ENCODE results near the gene ADI1. TPM values are rescaled to one million over a fixed set of nuclear protein-coding genes. Genes with fewer than 3 reads are reported as not detected.

Gene ADI1
- total and polyA plus RNA-seq, 2 of the 8 experiments (the other 6 are each of a cell fraction or from before 2014, with no cell fraction given) = 12.2 to 40.2 TPM

GRCh38 chr2:3488855-3489763, 30.2 kb downstream of the ADI1 start:
- no peak overlapping the region for H3K56ac ChIP-seq (replicated peaks; ENCODE audit: insufficient read length, low read depth, low read length)
- H3K27ac ChIP-seq (ENCODE audit: low read depth, low read length) = no peak overlapping the region
- no peak overlapping the region for H2BK20ac ChIP-seq (ENCODE audit: low read length)
- no peak for DNase-seq (ENCODE audit: low read depth in 1 of 2, low spot score in 2 of 2)
- no peak overlapping the region for H2BK5ac ChIP-seq (ENCODE audit: low read depth, low read length)
- H3K79me1 ChIP-seq (ENCODE audit: low read depth, low read length) = no peaks in the 10 kb centered on the region
- H2BK15ac ChIP-seq (ENCODE audit: low read length) = no peak overlapping the region
- ChIA-PET CTCF (ENCODE audit: partially characterized antibody) (interaction anchor here (1.3 to 1.6 kb wide), 3 partner anchors 8 to 65 kb away, joined by 4 to 5 read pairs (median 4); no protein-coding TSS in a partner anchor), POLR2A (ENCODE audit: partially characterized antibody) (no interaction called here)
- H3K14ac ChIP-seq (ENCODE audit: insufficient read length) = no peak overlapping the region
- no peak overlapping the region for H4K91ac ChIP-seq (replicated peaks; ENCODE audit: insufficient read length, low read length)
- no peak overlapping the region for H3K4ac ChIP-seq (replicated peaks; ENCODE audit: insufficient read length, low read depth, low read length)
- H3K18ac ChIP-seq (ENCODE audit: extremely low read depth, low read length) = no peak overlapping the region
- FAIRE-seq = no peak
- H2BK120ac ChIP-seq (replicated peaks; ENCODE audit: low read depth, low read length) = no peak overlapping the region
- H4K5ac ChIP-seq (ENCODE audit: insufficient read length, low read depth, low read length) = no peak overlapping the region
- peak overlapping the region; percentile 60; the same call in 1 of the 2 replicates for H4K8ac ChIP-seq (ENCODE audit: extremely low read depth, insufficient read depth, low read length)
- no peak overlapping the region for H3K4me2 ChIP-seq (ENCODE audit: insufficient read depth in 1 of 2, low read depth in 2 of 2, low read length in 2 of 2)
- no peak overlapping the region for H2AK5ac ChIP-seq (ENCODE audit: low read depth, low read length)
- H3K4me3 ChIP-seq (ENCODE audit: extremely low read depth in 1 of 4, insufficient read depth in 2 of 4, low read depth in 3 of 4, low read length in 4 of 4) = no peak overlapping the region
- H3K36me3 ChIP-seq (ENCODE audit: control insufficient read depth in 2 of 4, insufficient read depth in 4 of 4, low read length in 3 of 4) = no peaks in the 10 kb centered on the region
- H3K4me1 ChIP-seq (replicated peaks in 1 of 4; ENCODE audit: control insufficient read depth in 3 of 4, insufficient read depth in 4 of 4, low read length in 3 of 4) = peaks cover 0 to 9% (median 6%) of the 10 kb centered on the region in 4 experiments; a peak in 4 of 7 replicates
- H4K20me1 ChIP-seq (replicated peaks in 1 of 2; ENCODE audit: control insufficient read depth in 1 of 2, insufficient read depth in 2 of 2, low read length in 2 of 2) = no peaks in the 10 kb centered on the region
- WGBS, 2 experiments (ENCODE audit: extremely low coverage in 1 of 2, insufficient coverage in 1 of 2, insufficient read length in 1 of 2, insufficient replicate concordance in 2 of 2, low coverage in 1 of 2, low lambda C conversion rate in 2 of 2, missing lambda C conversion rate in 1 of 2) = 80% methylated on average over 27 of the region's 27 CpGs; no CpG with 5 or more reads in 1 of the 2 experiments
- no peaks in the 10 kb centered on the region for H3K23me2 ChIP-seq (ENCODE audit: low read depth, low read length)
- H3K23ac ChIP-seq (ENCODE audit: insufficient read length) = no peak overlapping the region
- peaks cover 0 to 17% of the 10 kb centered on the region in 2 experiments; a peak in 1 of 4 replicates for H3K9me3 ChIP-seq (ENCODE audit: insufficient read depth in 2 of 2, low read depth in 1 of 2, low read length in 1 of 2)
- no peaks in the 10 kb centered on the region for H3K79me2 ChIP-seq (ENCODE audit: control insufficient read depth in 1 of 2, insufficient read depth in 2 of 2, low read length in 2 of 2)
- no peak overlapping the region; a peak in 1 of 7 replicates for H3K9ac ChIP-seq (replicated peaks in 1 of 4; ENCODE audit: extremely low read depth in 1 of 4, low read depth in 3 of 4, low read length in 3 of 4)
- no peak overlapping the region for H2BK12ac ChIP-seq (ENCODE audit: low read depth, low read length)
- H3K27me3 ChIP-seq (replicated peaks in 1 of 4; ENCODE audit: control insufficient read depth in 3 of 4, extremely low read depth in 1 of 4, insufficient read depth in 3 of 4, low read length in 3 of 4) = no peaks in the 10 kb centered on the region
- no peak overlapping the region for H2AFZ ChIP-seq (ENCODE audit: low read length)
- TF ChIP-seq E2F6 (IDR thresholded peaks at IDR 0.05) (no peak), EGR1 (IDR thresholded peaks at IDR 0.05; ENCODE audit: borderline replicate concordance, low read depth, low read length) (no peak), TCF12 (IDR thresholded peaks at IDR 0.05; ENCODE audit: low read depth, low read length) (no peak), JUND (IDR thresholded peaks at IDR 0.05; ENCODE audit: low read length) (no peak), BCL11A (IDR thresholded peaks at IDR 0.05; ENCODE audit: low read depth in 2 of 2, low read length in 2 of 2) (no peak), ASH2L (IDR thresholded peaks at IDR 0.05; ENCODE audit: low read length) (no peak), RFX5 (IDR thresholded peaks at IDR 0.05; ENCODE audit: borderline replicate concordance, low read depth, low read length) (no peak), SUZ12 (IDR thresholded peaks at IDR 0.05; ENCODE audit: low read length) (no peak), RXRA (IDR thresholded peaks at IDR 0.05; ENCODE audit: insufficient read depth, low read depth, low read length) (no peak), TEAD4 (IDR thresholded peaks at IDR 0.05; ENCODE audit: low read depth, low read length) (no peak), BACH1 (IDR thresholded peaks at IDR 0.05; ENCODE audit: low read length) (no peak), SRF (IDR thresholded peaks at IDR 0.05; ENCODE audit: low read depth, low read length) (no peak)

Data from H1 (cell line).